ENCODE results near the gene NDUFS8.

NDUFS8 gene

DNA sequence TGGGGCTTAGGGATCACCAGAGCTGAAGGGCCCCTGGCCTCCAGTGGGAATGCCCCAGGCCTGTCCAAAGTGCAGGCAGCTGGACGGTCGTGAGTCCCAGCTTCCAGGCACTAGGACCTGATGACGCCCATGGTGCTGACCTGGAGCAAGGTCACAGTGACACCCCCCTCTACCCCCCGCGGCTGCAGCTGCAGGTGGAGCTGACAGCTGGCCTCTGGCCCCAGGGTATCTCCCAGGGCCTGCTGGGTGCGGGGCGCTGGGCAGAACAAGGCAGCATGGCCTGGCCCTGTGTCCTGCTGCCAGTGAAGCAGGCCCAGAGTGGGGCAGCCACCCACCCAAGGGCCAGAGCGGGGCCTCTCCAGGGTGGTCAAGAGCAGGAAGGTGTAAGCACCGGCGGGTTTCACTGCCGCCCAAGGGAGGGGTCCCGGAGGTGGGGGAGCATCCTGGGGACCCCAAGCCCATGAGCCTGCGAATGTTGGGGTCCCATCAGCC is 7.8 kb downstream of the NDUFS8 start:
- DNase-seq = no peak

- DNase-seq = peak; percentile 43
Observed at GRCh38 chr11:68038718-68039525, 8.4 kb downstream of the NDUFS8 start, which contains the start of gene TCIRG1. TSS of gene TCIRG1 (plus strand) at chr11:68039025. CDS start at chr11:68041272, 2,247 bp downstream.

DNA sequence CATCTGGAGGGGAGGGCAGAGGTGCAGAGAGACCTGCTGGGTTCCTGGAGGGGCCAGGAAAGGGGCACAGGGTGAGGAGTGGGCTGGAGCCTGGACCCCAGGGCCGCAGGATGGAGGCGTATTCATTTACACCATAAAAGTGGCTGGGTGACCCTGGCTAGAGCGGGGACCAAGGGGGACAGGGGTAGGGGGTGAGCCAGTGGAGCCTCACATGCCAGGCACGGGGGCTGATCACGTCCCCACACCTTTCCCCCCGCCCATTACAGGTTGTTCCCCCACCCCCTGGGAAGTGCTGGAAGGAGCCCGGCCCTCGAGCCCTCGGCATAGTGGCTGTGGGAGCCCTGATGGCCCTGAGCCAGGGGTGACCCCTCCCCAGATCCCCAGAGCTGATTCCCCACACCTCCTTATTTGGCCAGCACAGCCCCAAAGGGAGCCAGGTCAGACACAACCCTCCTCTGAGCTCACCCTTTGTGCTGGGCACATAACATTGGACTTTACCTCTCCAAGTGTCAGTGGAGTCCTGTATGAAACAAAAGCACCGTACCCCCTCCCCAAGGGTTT is 9.1 kb downstream of the NDUFS8 start:
- no peak for DNase-seq

GRCh38 chr11:68040101-68040956 is 9.8 kb downstream of the NDUFS8 start:
- peak; percentile 35 for DNase-seq

DNA sequence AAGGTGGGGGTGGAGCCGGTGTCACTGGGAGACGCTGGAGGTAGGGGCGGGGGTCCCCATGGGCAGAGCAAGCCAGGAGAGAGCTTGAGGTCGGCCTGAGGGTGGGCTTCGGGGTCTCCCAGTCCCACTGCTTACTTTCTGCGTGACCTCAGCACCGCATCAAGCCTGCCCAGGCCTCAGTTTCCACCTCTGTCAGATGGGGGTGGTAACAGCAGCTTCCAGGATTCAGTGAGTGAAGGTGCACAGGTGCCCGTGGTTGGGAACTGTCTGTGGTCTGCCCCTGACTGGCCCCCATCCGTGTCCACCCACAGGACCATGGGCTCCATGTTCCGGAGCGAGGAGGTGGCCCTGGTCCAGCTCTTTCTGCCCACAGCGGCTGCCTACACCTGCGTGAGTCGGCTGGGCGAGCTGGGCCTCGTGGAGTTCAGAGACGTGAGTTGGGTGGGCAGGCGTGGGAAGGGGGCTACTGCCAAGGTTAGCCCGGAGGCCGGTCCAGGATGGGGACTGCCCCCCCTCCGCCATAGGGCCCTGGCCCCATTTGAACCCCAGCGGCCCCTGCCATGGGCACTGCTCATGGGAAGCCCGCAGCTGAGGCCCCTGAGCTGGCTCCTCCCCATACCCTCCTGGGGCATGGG is 10.6 kb downstream of the NDUFS8 start:
- no peak for DNase-seq

DNA sequence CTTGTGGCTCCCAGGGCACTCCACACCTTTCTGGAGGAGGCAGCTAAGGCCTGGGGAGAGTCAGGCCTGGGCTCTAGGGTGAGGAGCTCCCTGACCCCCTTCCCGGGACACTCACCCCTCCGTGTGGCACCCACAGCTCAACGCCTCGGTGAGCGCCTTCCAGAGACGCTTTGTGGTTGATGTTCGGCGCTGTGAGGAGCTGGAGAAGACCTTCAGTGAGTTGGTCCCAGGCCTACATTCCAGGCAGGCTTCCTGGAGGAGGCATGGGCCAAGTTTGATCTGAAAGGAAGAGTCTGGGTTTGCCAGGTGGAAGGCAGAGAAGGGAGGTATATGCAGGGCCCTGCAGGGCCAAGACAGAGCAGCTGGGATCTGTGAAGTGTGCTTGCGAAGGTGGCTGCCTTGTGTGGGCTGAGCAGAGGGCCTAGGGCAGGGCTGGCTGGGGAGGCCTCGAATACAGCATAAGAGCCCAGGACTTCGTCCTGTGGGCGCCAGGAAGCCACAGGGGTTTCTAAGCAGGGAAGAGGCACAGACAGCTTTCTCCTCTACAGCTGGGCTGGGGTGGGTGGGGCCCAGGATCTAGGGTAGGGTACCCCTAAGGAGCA is 11.2 kb downstream of the NDUFS8 start:
- DNase-seq = no peak

DNA sequence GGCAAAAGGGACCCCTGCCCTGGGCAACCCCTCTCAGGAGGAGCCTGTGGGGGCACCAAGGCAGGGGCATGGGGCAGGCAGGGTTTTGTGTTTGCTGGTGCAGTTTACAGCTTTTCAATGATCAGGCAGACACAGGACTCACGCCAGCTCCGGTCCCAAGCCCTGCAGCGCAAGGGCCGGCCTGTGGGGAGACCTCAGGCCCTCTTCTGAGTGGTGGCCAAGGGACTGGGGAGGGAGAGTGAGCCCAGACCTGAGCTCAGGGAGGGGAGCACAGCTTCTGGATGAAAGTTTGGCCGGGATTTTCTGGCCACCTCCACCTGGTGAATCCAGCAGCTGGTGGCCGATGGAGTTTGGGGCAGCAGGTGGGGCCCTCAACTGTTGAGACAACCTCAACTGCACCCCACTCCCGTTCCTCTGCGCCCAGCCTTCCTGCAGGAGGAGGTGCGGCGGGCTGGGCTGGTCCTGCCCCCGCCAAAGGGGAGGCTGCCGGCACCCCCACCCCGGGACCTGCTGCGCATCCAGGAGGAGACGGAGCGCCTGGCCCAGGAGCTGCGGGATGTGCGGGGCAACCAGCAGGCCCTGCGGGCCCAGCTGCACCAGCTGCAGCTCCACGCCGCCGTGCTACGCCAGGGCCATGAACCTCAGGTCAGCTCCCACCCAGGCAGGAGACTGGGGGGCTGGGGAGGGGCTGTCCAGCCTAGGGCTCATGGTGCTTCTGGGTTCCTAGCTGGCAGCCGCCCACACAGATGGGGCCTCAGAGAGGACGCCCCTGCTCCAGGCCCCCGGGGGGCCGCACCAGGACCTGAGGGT is 11.9 kb downstream of the NDUFS8 start:
- DNase-seq = no peak

GRCh38 chr11:68043029-68043348 is 12.5 kb downstream of the NDUFS8 start:
- DNase-seq = no peak

DNA sequence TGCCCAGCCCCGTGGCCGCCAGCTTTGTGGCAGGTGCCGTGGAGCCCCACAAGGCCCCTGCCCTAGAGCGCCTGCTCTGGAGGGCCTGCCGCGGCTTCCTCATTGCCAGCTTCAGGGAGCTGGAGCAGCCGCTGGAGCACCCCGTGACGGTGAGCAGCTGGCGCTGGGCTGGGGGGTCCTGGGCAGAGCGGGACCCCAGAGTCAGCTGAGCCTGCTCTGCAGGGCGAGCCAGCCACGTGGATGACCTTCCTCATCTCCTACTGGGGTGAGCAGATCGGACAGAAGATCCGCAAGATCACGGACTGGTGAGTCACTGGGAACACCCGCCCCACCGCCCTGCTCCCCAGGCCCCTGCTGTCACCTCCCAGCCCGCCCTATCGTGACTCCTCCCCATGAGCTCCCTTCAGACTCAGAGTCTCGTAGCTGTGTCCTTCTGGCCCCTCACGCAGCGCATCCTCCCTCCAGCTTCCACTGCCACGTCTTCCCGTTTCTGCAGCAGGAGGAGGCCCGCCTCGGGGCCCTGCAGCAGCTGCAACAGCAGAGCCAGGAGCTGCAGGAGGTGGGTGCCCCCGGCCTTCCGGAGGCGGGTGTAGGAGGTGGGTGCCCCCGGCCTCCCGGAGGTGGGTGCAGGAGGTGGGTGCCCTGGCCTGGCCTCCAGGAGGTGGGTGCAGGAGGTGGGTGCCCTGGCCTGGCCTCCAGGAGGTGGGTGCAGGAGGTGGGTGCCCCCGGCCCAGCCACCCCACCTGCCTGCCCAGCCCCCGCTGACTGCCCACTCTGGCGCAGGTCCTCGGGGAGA is 13.1 kb downstream of the NDUFS8 start:
- no peak for DNase-seq

DNA sequence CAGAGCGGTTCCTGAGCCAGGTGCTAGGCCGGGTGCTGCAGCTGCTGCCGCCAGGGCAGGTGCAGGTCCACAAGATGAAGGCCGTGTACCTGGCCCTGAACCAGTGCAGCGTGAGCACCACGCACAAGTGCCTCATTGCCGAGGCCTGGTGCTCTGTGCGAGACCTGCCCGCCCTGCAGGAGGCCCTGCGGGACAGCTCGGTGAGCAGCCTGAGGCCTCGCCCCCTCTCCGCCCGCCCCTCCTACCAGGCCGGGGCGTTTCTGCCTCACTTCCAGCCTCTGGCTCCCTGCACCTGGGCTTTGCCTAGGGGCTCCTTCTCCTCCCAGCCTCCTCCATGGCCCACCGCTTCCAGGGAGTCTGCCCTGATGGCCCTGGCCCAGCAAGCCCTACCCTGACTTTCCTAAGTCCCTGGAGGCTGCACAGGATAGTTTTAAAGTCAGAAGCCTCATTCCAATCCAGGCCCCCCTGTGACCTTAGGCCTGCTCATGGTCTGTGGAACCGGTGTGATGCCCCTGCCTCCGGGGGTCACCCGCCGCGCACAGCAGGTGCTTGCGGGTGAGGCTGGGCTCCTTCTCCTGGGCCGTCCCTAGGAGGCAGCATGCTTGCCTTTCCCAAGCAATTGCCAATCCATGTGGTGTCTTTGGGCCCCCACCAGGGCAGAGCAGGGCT is 13.8 kb downstream of the NDUFS8 start:
- no peak for DNase-seq

DNA sequence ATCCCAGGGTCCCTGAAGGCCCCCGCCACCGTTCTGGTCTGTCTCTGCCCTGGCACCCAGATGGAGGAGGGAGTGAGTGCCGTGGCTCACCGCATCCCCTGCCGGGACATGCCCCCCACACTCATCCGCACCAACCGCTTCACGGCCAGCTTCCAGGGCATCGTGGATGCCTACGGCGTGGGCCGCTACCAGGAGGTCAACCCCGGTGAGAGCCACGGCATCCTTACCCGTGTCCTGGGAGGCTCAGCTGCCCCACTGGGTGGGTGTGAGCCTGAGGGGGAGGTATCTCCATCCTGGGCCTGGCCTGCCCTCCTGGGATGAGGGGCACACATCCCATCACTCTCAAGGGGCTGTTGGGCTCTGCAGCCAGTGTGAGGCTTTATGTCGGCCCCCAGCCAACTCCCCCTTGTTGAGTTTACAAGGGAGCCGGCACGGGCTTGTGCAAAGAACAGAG is 14.4 kb downstream of the NDUFS8 start:
- DNase-seq = no peak

- no peak for DNase-seq
Observed at GRCh38 chr11:68047437-68048290, 17.2 kb downstream of the NDUFS8 start.

GRCh38 chr11:68048681-68049508 is 18.4 kb downstream of the NDUFS8 start:
- no peak for DNase-seq

DNA sequence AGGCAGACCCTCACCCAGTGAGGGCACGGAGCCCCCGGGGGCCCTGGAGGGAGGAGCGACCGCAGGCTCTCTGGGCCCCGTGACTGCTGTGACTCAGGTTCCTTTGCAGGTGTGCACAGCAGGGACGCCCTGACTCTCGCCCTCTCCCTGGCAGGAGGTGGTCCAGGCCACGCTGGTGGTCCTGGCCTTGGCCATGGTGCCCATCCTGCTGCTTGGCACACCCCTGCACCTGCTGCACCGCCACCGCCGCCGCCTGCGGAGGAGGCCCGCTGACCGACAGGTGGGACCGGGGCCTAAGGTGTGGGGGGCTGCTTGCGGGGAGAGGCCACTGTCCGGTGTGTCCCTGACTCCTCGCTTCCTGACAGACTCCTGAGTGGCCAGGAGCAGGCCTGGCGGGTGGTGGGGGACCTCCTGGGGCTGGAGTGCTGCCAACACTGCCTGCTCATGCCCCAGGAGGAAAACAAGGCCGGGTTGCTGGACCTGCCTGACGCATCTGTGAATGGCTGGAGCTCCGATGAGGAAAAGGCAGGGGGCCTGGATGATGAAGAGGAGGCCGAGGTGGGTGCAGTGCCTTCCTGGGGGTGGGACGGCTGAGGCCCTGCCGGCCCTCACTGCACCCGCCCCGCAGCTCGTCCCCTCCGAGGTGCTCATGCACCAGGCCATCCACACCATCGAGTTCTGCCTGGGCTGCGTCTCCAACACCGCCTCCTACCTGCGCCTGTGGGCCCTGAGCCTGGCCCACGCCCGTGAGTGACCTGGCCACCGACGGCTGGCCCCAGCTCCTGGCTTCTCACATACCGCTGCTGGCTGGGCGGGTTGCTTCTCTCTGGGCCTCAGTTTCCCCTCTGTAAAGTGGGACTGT is 19.3 kb downstream of the NDUFS8 start:
- no peak for DNase-seq

DNA sequence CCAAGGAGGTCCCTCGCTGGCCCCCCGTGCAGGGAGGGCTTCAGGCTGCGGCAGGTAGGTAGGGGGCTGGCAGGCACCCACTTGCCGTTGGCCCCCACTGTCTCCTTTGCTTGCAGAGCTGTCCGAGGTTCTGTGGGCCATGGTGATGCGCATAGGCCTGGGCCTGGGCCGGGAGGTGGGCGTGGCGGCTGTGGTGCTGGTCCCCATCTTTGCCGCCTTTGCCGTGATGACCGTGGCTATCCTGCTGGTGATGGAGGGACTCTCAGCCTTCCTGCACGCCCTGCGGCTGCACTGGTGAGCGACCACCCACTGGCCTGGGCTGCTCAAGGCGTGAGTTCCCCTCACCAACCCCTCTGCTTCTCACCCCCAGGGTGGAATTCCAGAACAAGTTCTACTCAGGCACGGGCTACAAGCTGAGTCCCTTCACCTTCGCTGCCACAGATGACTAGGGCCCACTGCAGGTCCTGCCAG is 19.9 kb downstream of the NDUFS8 start:
- no peak for DNase-seq

- DNase-seq = no peak
Observed at GRCh38 chr11:68051191-68052136, 21.0 kb downstream of the NDUFS8 start.
